Mesothelial cell of epicardium (in vitro differentiated cells): ENCODE data around the gene AGO3. TPM values are rescaled to one million over a fixed set of nuclear protein-coding genes. Genes with fewer than 3 reads are reported as not detected.

ENCODE experiments used
- DNase-seq, 2 experiments: peaks; one replicate each; pipeline ENCODE4 v3.0.0; 2021; ENCODE audit warnings: low spot score in 2 of 2; ENCODE audit not compliant: unreplicated experiment in 2 of 2
- H3K27ac Mint-ChIP-seq: 2 replicates; pipeline ENCODE4 v1.8.0; 2021; ENCODE audit warnings: mixed read lengths
- H3K27me3 Mint-ChIP-seq: 2 replicates; pipeline ENCODE4 v1.8.0; 2021; ENCODE audit warnings: low read depth, mixed read lengths
- H3K36me3 Mint-ChIP-seq: 2 replicates; pipeline ENCODE4 v1.8.0; 2021; ENCODE audit warnings: mixed read lengths
- H3K4me1 Mint-ChIP-seq: 2 replicates; pipeline ENCODE4 v1.8.0; 2021; ENCODE audit warnings: mixed read lengths
- H3K4me3 Mint-ChIP-seq: 2 replicates; pipeline ENCODE4 v1.8.0; 2021; ENCODE audit warnings: mild to moderate bottlenecking, moderate library complexity, mixed read lengths
- H3K9me3 Mint-ChIP-seq: 2 replicates; pipeline ENCODE4 v1.8.0; 2021; ENCODE audit warnings: mixed read lengths
- CTCF ChIP-seq: fragments of 200-600 bp; sonication (generic); IDR thresholded peaks from one replicate; pipeline ENCODE4 v1.5.0; 2021; ENCODE audit warnings: antibody characterized with exemption; ENCODE audit not compliant: unreplicated experiment
- total RNA-seq: library from RNA; stranded (reverse); gene quantifications from 3 replicates; pipeline ENCODE4 v1.2.1, GENCODE V29; 2021

Gene AGO3
- total RNA-seq, 1 donor from 2014 or later, result 52.2 TPM

GRCh38 chr1:35893051-35893879, 37.6 kb upstream of the AGO3 start:
- no peak for TF ChIP-seq CTCF
- Mint-ChIP-seq H3K27ac (no peak overlapping the region), H3K36me3 (peaks cover 29% of the 10 kb centered on the region)

GRCh38 chr1:35894183-35894582, 36.7 kb upstream of the AGO3 start:
- Mint-ChIP-seq H3K4me3 (no peak overlapping the region), H3K27ac (no peak overlapping the region), H3K27me3 (no peaks in the 10 kb centered on the region), H3K4me1 (no peaks in the 10 kb centered on the region), H3K36me3 (peaks cover 32% of the 10 kb centered on the region), H3K9me3 (no peaks in the 10 kb centered on the region)
- TF ChIP-seq CTCF, result no peak
- no peak for DNase-seq

More at GRCh38 chr1:35893051-35893879, 37.6 kb upstream of the AGO3 start:
- Mint-ChIP-seq H3K4me3 (no peak overlapping the region), H3K27me3 (no peaks in the 10 kb centered on the region), H3K9me3 (no peaks in the 10 kb centered on the region), H3K4me1 (no peaks in the 10 kb centered on the region)
- DNase-seq, result no peak

GRCh38 chr1:35894656-35895055, 36.2 kb upstream of the AGO3 start:
- no peaks in the 10 kb centered on the region for H3K4me1 Mint-ChIP-seq
- H3K4me3 Mint-ChIP-seq, result no peak overlapping the region
- TF ChIP-seq CTCF, result no peak
- no peaks in the 10 kb centered on the region for H3K27me3 Mint-ChIP-seq
- peaks cover 34% of the 10 kb centered on the region for H3K36me3 Mint-ChIP-seq
- no peak for DNase-seq
- no peaks in the 10 kb centered on the region for H3K9me3 Mint-ChIP-seq
- no peak overlapping the region for H3K27ac Mint-ChIP-seq

- H3K36me3 Mint-ChIP-seq, result peaks cover 49% of the 10 kb centered on the region
- no peaks in the 10 kb centered on the region for H3K4me1 Mint-ChIP-seq
- no peaks in the 10 kb centered on the region for H3K27me3 Mint-ChIP-seq
- no peaks in the 10 kb centered on the region for H3K9me3 Mint-ChIP-seq
- no peak for TF ChIP-seq CTCF
- DNase-seq, result no peak
- H3K4me3 Mint-ChIP-seq, result no peak overlapping the region
- H3K27ac Mint-ChIP-seq, result no peak overlapping the region
These were observed 31.0 kb upstream of the AGO3 start for GRCh38 chr1:35899941-35900340.

GRCh38 chr1:35901235-35901634, 29.7 kb upstream of the AGO3 start:
- no peak for DNase-seq
- Mint-ChIP-seq H3K27ac (no peak overlapping the region), H3K9me3 (no peaks in the 10 kb centered on the region), H3K4me3 (no peak overlapping the region), H3K4me1 (no peaks in the 10 kb centered on the region), H3K36me3 (peaks cover 45% of the 10 kb centered on the region), H3K27me3 (no peaks in the 10 kb centered on the region)
- no peak for TF ChIP-seq CTCF
